IMR-90 (cell line): ENCODE results near the gene AQP1.

Source experiments
- CTCF ChIP-seq: conservative IDR thresholded peaks from 2 replicates; pipeline ENCODE4 v1.5.1; 2012; ENCODE audit warnings: mild to moderate bottlenecking, low read depth, low read length, improper control_type of control experiment
- MXI1 ChIP-seq: IDR thresholded peaks from 2 replicates; pipeline ENCODE4 v1.6.1; 2012; ENCODE audit warnings: low read depth, mild to moderate bottlenecking, low read length, moderate library complexity, borderline replicate concordance
- POLR2A ChIP-seq: IDR thresholded peaks from 2 replicates; pipeline ENCODE4 v1.6.1; 2012; ENCODE audit warnings: mild to moderate bottlenecking, low read depth, low read length

GRCh38 chr7:30916255-30916654, 4.6 kb downstream of the AQP1 start:
- TF ChIP-seq POLR2A = no peak
- TF ChIP-seq CTCF = no peak
- no peak for TF ChIP-seq MXI1
